Stimulated activated CD8-positive, alpha-beta memory T cell treated with anti-CD3 and anti-CD28 coated beads, Interleukin-12 subunit alpha, Interleukin-12 subunit beta, amount 100 ng/mL, for 24 hours (primary cell): Measurements from ENCODE around the gene MYO1B.

Source experiments
- DNase-seq: peaks from one replicate; pipeline ENCODE4 v3.0.0-alpha.2; 2020; ENCODE audit errors: extremely low read depth

MYO1B gene

DNA sequence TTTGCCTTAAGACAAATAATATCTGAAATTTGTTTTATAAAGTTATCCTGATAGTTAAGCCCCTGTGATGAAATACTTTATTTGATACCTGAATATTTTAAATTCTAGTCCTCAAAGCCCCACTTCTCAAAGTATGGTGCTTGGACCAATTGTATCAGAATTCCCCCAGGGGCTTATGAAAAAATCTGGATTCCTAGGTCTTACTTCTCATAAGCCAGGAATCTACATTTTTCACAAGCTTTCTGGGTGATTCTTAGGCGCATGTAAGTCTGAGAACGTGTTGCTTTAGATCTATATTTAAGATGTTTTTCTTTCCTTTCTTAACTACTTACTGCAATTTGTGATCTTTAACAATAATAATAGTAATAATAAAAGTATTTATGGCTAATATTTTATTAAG is 53.1 kb downstream of the MYO1B start:
- no peak for DNase-seq

DNA sequence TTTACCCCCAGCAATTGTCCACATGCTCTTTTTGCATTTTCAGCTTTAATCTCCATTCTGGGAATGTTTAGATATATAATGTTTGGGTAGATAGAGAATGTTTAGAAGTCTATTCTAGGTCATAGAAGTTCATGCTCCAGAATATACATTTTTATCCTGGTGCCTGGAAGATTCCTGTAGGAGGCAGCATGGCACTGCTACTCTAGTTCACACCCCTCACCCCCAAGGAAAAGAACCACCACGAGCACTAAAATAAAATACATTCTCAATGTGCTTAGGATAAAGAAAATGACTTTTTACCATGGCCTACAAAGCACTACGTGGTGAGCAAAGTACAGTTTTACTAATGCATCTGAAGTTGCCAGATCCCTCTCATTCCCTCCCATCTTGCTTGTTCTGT is 53.8 kb downstream of the MYO1B start:
- DNase-seq: no peak

DNA sequence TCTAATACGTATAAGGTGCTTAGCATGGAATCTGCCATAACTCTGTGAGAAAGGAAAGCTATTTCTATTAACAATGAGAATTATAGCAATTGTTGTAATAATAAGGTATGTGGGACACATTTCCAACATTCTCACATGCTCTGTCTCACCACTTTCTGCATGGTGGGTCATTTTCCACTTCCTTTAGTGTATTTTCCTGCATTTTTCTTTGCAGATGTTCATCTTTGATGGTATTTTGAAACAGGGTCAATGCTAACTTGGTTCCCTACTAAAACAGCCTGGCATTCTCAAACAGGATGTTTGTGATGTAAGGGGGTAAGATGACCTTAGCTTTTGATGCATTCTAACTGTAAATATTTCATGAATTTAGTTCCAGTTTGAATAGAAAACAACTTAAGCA is 54.7 kb downstream of the MYO1B start:
- DNase-seq: no peak

- no peak for DNase-seq
Measured at GRCh38 chr2:191301971-191302370, 56.8 kb downstream of the MYO1B start.

GRCh38 chr2:191302459-191303139 is 57.4 kb downstream of the MYO1B start:
- no peak for DNase-seq

DNA sequence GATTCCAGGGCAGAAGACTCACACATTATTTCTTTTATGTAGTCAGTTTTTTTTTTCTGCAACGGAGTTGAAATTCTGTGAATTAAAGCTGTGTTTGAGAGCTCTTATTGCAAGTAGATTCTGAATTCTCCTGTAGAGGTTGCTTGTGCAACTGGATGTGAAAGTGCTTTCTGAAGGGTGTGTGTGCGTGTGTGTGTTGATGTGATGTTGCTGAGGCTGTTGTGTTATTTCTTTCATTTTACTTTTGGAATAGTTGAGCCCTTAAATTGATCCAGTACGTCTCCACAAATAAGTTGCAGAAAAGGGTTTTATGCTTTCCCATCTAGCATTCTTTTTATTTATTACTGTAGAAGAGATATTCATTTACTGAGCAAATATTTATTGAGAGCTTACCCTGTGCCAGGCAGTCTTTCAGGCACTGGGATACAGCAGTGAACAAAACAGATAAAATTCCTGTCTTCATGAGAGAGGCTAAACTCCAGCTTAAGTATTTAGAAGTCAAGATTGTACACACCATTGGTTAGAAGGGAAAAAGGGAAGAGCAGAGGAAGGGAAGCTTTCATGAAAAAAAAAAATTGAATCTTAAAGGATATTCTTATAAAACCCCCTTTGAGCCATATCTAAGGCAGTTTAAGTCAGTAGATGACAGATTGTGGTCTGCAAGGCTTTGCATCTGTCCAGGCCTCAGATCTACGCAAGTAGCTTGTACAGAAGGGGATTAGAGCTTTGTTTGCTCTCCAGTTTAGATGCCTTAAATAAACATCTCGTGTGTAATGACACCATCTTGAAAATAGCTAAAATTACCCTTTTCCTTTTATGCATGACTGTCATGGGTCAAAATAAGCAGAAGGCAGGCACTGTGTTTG is 58.2 kb downstream of the MYO1B start:
- DNase-seq: no peak

DNA sequence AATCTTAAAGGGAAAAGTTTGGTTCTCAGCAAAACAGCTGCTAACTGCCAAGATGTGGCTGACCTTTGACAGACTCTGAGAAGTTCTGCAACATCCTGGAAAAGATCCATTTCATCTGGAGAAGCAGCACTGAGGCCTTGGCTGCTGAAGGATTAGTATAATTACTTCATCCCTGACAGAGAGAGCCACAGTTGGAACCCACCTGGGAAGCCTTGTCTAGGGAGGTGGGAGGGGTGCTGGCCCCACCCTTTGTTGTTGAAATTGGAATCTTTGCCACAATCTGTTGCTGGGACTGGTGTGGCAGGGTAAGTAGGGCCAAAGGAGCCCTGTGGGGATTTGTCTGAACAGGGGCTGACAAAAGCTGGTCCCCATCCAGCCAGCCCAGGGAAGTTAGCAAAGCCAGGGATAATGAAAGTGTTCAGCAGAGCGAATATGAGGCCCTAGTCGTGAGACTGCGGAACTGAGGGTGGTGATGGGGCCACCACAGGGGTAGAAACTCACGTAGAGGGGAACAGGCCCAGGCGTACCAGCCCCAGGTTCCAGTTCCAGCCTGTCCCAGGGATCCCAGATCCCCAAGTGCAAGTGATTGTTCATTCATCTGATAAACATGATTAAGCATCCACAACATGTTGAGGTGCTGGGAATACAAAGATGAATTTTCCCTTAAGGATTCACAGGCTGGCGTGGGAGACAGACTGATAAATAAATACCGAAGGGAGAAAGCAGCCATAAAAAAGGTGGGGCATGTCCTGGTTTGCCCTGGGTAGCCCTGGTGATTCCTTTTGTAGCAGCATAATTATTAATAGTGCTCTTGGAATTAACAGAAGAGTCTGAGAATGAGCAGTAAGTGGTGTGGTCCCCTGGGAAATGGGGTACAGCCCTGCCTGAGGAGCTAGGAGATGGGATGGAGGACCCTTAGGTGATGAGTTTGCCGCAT is 60.0 kb downstream of the MYO1B start:
- no peak for DNase-seq

DNA sequence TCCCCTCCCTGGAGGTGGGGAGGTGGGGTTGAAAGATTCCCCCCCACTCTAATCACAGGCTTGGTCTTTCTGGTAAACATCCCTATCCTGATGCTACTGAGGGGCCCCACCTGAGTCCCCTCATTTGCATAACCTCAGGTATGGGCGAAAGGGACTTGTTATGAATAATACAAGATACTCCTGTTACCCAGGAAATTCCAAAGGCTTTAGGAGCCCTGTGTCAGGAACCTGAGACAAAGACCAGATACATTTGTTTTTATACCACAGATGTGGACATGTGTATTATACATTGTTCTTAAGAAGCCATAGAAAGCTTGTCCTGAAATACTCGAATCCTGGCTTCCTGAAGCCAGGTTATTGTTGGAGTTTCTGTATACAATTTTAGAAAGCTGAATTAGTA is 62.8 kb downstream of the MYO1B start:
- no peak for DNase-seq

DNA sequence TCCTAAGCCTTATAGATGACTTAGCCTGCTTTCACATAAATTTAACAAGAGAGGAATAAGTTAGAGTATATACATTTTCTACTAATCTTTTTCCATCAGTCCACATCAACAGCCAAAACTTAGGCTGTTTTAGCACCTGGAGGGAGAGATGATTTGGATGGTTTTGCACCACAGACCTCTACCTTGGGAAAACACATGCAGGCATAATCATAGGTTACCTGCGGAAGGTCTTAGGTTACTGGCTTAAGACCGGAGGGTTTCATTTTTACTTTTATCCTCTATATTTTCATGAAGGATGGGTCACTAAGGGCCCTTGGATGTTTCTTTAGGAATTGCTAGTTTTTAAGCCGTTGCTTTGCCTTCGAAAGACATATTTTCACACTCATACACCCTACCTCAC is 66.0 kb downstream of the MYO1B start:
- no peak for DNase-seq

- no peak for DNase-seq
Measured at GRCh38 chr2:191311627-191312026, 66.4 kb downstream of the MYO1B start.

DNA sequence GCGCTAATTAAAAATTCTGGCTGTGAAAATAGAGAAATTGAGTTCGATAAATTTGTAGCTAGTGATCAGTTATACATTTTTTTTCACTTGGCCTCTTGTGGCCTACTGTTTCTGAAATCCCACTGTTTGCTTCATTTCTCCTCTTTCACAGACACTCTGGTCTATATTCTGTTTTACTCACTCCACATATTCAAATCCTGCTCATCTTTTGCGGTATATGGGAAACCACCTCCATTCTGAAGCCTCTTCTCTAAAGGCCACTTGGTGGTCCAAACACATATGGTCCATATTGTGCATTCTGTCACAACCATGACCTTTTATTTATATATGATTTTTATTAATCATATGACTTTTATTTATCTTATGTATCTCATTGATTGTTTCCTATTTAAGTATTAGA is 67.0 kb downstream of the MYO1B start:
- DNase-seq: no peak

- DNase-seq: no peak
Measured at GRCh38 chr2:191312662-191313061, 67.5 kb downstream of the MYO1B start.

DNA sequence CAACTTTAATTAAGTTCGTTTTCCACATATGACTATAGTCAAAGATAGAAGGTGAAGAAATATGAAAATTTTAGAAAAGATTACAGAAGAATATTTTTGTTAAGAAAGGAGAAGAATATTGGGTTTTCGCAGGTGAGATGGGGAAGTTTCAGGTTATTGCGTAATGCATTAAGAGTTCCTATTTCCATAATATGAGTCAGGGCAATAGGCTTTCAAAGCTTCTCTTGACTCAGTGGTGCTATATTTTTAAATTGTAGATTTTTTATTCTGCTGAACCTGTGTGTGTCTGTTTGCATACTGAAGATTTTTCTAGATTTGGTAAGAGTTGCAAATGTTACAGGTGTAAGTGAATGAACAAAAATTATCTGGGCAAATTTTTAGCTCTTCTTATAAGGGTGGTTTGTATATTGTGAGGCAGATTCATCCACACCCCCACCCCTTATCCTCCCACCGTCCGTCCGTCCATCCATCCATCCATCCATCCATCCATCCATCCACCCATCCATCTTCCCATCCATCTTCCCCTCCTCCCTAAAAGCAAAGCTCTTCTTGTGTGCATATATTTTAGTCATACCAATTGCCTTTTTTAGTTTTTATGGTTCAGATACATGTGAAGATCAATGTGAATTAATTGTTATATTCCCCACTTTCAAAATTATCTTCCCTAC is 69.6 kb downstream of the MYO1B start:
- DNase-seq: no peak

DNA sequence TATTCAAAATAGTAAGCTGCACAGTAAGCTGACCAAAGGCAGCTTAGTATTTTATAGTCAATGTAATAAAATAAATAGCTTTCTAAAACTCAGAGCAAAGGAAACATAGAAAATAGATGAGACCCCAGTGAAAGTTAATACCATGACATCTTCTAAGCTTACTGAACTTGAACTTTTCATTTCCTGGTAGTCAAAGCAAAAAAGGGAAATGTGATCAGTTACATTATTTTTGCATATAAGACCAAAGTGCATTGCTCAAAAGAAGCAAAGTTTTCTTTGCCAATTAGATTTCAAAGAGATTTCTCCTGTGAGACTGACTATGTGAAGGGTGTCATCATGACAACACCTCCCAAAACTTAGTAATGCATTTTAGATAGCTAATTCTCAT is 70.2 kb downstream of the MYO1B start:
- DNase-seq: no peak

- DNase-seq: no peak
Measured at GRCh38 chr2:191316246-191316994, 71.2 kb downstream of the MYO1B start.

DNA sequence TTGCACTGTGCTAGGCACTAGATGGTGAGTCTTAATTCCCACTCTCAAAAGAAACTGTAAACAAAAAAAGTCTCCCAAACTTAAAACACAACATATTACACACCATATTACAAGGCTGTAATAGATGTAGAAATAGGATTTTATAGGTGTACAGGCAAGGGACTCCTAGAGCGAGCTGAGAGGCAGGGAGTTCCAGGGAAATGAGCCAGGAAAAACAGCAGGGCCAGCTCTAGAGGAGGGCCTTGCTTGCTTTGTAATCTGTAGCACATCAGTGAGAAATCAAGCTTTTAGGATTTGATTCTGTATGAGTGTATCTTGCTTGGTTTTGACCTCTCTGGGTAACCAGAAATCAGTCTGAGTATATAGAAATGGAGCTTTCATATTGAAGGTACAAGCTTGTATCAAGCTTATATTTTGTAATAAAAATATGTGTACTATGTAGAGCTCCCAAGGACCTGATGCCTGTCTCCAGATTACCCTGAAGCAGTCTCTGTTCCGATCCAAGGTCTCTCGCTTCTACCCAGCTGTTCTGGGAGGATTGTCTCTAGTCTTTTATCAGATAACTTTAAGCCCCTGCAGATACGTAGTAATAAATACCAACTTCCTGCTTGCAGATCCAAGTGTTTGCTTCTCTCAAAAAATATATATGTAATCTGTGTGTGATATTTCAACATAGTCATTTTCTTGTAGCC is 73.0 kb downstream of the MYO1B start:
- no peak for DNase-seq

DNA sequence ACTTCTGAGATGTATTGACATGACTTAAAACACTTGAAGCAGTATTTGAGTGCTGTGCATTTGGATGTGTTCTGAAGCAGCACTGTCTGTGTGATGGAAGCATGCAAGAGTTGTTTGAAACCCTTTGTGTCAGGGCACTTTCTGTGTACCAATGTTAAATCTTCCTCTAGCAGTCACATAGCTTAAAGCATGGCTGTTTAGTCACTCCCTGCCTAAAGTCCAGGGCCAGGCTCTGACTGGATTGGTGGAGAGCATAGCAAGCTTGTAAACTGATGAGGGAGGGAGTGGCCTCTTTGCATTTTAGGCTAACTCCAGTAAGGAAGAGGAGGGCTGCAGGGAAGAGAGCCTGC is 73.5 kb downstream of the MYO1B start:
- DNase-seq: no peak

GRCh38 chr2:191319186-191319585 is 74.0 kb downstream of the MYO1B start:
- no peak for DNase-seq

- no peak for DNase-seq
Measured at GRCh38 chr2:191320881-191321280, 75.7 kb downstream of the MYO1B start.

DNA sequence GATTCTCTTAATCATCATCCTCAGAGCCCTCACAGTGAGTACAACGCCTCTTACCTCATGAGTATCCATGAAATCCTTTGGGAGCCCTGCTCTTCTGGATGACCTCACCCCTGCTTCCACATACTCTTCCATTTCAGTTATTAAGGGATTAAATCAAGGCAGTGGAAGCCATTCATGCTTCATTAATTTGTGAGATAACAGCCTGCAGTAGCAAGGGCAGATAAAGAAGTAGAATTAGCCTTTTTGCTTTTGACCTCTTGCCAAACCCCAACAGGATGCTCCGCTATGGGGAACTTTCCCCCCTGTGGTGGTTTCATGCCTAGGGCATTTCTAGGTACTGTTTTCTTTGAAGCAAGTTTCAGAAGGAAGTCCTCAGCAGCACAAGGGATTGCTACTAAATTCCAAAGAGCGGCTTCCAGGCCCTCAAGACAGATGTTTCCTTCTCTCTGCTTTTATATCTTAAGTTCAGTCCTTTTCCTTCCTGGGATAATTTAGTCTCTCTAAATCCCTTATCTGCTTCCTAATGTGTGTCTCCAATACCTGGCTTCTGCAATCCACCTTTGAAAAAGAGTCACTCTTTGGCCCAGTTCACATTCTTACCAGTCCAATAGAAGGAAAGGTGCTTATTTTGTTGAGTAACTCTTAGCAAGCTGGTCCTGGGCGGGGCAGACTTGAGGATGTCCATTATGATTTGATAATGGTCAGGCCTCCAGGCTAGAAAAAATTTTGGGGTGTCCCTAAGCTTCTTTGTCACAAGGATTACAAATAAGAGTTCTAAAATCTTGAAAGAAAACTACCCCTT is 76.9 kb downstream of the MYO1B start:
- no peak for DNase-seq
